ENCODE data around the gene GPR150.
A peak's percentile ranks its signal among the peaks of the same experiment; 100 is the strongest.

GPR150 gene

DNA sequence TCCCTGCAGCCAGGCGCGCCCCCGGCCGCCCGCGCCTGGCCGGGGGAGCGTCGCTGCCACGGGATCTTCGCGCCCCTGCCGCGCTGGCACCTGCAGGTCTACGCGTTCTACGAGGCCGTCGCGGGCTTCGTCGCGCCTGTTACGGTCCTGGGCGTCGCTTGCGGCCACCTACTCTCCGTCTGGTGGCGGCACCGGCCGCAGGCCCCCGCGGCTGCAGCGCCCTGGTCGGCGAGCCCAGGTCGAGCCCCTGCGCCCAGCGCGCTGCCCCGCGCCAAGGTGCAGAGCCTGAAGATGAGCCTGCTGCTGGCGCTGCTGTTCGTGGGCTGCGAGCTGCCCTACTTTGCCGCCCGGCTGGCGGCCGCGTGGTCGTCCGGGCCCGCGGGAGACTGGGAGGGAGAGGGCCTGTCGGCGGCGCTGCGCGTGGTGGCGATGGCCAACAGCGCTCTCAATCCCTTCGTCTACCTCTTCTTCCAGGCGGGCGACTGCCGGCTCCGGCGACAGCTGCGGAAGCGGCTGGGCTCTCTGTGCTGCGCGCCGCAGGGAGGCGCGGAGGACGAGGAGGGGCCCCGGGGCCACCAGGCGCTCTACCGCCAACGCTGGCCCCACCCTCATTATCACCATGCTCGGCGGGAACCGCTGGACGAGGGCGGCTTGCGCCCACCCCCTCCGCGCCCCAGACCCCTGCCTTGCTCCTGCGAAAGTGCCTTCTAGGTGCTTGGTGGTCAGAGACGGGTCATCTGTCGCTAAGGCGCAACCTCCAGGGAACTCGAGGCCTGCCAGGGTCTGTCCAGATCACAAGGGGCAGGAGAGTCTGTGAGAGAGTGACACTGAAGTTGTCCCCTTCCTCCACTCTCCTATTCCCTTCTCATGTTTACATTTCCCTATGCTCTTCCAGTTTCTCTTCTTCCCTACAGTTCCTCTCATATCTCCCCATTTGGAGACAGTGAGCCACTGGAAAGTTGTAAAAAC, 1.3 kb downstream of the GPR150 start:
- peak overlapping the region; percentile 30 for H3K4me3 ChIP-seq (ENCODE audit: low read length)
- TF ChIP-seq CTCF (IDR thresholded peaks at IDR 0.05; ENCODE audit: insufficient read depth, low read depth, low read length, missing control alignments) = no peak
- DNase-seq (ENCODE audit: low read depth) = peak; percentile 37

- DNase-seq (ENCODE audit: low read depth) = no peak
- H3K4me3 ChIP-seq (ENCODE audit: low read length) = no peak overlapping the region
- no peak for TF ChIP-seq CTCF (IDR thresholded peaks at IDR 0.05; ENCODE audit: insufficient read depth, low read depth, low read length, missing control alignments)
These were observed 2.1 kb downstream of the GPR150 start for GRCh38 chr5:95621839-95622629.

- no peak for DNase-seq (ENCODE audit: low read depth)
- no peak overlapping the region for H3K4me3 ChIP-seq (ENCODE audit: low read length)
- TF ChIP-seq CTCF (IDR thresholded peaks at IDR 0.05; ENCODE audit: insufficient read depth, low read depth, low read length, missing control alignments) = no peak
These were observed 3.8 kb downstream of the GPR150 start for GRCh38 chr5:95623706-95624105.

DNA sequence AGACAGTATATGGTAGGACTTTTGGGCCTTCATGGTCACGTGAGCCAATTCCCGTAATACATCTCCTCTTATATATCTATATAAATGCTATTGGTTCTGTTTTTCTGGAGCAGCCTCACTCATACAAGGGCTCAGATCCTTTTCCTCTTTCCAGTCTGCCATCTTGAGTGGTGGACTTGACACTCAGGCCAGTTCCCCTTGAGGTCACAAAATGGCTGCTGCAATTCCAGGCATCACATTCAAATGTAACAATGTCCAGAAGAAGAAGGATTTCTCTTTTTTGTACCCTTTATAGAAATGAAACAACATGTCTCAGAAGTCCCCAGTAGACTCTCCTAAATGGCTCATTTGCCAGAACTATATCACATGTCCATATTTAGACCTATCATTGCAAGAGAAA, 4.5 kb downstream of the GPR150 start:
- no peak for TF ChIP-seq CTCF (IDR thresholded peaks at IDR 0.05; ENCODE audit: insufficient read depth, low read depth, low read length, missing control alignments)
- no peak for DNase-seq (ENCODE audit: low read depth)
- H3K4me3 ChIP-seq (ENCODE audit: low read length) = no peak overlapping the region

GRCh38 chr5:95626701-95627100, 6.8 kb downstream of the GPR150 start:
- no peak overlapping the region for H3K4me3 ChIP-seq (ENCODE audit: low read length)
- no peak for DNase-seq (ENCODE audit: low read depth)
- no peak for TF ChIP-seq CTCF (IDR thresholded peaks at IDR 0.05; ENCODE audit: insufficient read depth, low read depth, low read length, missing control alignments)

DNA sequence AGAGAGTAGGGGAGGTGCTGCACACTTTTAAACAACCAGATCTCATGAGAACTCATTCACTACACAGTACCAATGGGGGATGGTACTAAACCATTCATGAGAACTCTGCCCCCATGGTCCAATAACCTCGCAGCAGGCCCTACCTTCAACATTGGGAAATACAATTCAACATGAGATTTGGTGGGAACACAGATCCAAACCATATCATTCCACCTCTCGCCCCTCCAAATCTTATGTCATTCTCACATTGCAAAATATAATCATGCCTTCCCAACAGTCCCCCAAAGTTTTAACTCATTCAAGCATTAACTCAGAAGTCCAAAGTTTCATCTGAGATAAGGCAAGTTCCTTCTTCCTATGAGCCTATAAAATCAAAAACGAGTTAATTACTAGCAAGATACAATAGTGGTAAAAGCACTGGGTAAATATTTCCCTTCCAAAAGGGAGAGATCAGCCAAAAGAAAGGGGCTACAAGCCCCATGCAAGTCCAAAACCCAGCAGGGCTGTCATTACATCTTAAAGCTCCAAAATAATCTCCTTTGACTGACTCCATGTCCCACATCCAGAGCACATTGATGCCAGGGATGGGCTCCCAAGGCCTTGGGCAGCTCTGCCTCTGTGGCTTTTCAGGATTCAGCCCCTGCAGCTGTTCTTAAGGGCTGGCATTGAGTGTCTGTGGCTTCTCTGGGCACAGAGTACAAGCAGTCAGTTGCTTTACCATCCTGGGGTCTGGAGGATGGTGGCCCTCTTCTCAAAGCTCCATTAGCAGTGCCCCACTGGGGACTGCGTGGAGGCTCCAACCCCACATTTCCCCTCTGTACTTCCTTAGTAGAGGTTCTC, 8.3 kb downstream of the GPR150 start:
- no peak overlapping the region for H3K4me3 ChIP-seq (ENCODE audit: low read length)
- no peak for DNase-seq (ENCODE audit: low read depth)
- TF ChIP-seq CTCF (IDR thresholded peaks at IDR 0.05; ENCODE audit: insufficient read depth, low read depth, low read length, missing control alignments) = no peak

All from epithelial cell of esophagus (primary cell).